RWPE1 (cell line): ENCODE measurements around the gene PGBD1.

Experiments used
- CTCF ChIA-PET: fragments of 350-600 bp; sonication (Branson Sonifier 250); formaldehyde crosslinking; extraction: SDS; loops from one replicate; lab custom pipeline; 2021; lab: Yijun Ruan, JAX
- POLR2A ChIA-PET: fragments of 400-600 bp; formaldehyde crosslinking; extraction: SDS; loops from one replicate; lab custom pipeline; 2020; ENCODE audit warnings: antibody characterized with exemption; ENCODE audit not compliant: low non-redundant PET; lab: Yijun Ruan, JAX
- DNase-seq: peaks from one replicate; pipeline ENCODE4 v3.0.0; 2012; ENCODE audit warnings: low spot score
- H3K27ac ChIP-seq: fragments of 450-650 bp; 2 replicates; pipeline ENCODE4 v1.5.1; 2017
- TF ChIP-seq, protein P1 (sequence below): fragments of 450-650 bp; conservative IDR thresholded peaks from 2 replicates; pipeline ENCODE4 v1.5.1; 2017; ENCODE audit warnings: low read depth, mild to moderate bottlenecking

PGBD1 gene

DNA sequence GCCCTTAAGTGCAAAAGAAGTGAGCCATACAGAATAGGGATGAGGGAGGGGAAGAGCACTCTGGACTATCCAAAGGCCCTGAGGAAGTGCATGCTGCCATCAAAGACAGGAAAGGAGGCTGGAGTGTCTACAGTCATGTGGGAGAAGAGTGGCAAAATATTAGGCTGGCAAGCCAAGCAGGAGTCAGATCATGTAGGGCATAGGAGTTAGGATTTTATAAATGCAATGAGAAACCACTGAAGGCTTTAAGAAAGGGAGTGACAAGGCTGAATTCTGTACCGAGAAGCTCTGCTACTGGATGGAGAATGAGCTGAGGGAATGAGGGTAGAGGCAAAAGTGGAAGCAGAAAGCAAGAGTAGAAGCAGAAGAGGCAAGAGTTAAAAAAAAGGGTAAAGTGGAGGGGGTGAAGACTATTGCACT lies 52.2 kb downstream of the PGBD1 start:
- DNase-seq, result no peak
- ChIA-PET CTCF (no interaction called here), POLR2A (interaction anchor here (0.7 kb wide), 1 partner anchor 8 kb away, joined by 3 read pairs; no protein-coding TSS in a partner anchor)
- TF ChIP-seq, protein P1, sequence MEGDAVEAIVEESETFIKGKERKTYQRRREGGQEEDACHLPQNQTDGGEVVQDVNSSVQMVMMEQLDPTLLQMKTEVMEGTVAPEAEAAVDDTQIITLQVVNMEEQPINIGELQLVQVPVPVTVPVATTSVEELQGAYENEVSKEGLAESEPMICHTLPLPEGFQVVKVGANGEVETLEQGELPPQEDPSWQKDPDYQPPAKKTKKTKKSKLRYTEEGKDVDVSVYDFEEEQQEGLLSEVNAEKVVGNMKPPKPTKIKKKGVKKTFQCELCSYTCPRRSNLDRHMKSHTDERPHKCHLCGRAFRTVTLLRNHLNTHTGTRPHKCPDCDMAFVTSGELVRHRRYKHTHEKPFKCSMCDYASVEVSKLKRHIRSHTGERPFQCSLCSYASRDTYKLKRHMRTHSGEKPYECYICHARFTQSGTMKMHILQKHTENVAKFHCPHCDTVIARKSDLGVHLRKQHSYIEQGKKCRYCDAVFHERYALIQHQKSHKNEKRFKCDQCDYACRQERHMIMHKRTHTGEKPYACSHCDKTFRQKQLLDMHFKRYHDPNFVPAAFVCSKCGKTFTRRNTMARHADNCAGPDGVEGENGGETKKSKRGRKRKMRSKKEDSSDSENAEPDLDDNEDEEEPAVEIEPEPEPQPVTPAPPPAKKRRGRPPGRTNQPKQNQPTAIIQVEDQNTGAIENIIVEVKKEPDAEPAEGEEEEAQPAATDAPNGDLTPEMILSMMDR, result no peak
- H3K27ac ChIP-seq, result no peak overlapping the region

DNA sequence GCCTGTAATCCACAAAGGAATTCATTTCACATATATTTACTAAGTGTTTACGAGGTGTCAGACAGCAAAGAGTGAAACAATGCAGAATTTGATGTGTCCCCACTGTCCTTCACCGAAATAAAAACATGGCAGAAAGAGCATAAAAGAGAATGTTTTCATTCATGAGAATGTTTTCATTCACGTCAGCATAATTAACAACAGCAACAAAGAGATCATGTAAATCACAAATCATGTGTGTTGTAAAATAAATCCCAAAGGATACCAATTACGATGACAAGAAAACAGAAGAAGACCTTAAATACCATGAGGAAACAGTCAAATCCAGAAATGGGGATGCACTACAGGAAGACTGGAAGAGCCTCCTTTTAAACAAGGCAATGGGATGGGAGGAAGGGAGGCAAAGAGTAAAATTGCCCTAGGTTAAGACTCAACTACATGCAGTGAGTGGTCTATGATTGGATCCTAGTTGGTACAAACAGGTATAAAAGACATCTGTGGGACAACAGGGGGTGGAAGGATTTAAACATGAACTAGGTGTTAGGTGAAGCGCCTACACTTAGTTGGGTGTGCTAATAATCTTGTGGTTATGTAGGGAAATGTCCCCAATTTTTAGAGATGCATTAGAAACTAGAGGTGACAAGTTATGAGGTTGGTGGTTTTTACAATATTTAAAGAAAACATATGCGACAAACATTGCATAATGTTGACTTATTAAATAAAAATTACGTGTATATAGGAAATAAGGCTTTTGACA lies 53.1 kb downstream of the PGBD1 start:
- CTCF ChIA-PET, result no interaction called here

DNA sequence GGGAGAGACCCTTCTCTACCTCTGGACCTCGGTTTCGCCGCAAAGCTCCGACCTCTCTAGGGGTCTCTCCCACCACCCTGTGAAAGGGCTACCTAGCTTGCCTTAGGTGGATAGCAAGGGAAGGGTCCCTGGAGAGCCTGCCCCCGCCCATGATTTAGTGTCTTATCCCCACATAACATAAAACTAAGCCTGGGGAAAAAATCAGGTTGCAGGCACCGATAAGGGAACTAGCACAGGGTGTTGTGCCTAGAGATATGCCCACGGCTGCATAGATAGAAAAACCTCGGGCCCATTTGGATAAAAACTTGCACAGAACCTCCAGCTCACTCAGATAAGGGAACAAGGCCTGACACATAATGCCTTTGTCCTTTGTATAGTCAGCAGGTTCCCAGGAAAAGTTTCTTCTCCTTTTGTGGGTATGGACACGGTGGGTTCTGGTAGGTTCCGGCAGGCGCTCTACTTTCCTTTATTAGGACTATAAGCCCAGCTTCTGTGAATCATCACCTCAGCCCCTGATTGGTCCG lies 53.7 kb downstream of the PGBD1 start:
- TF ChIP-seq, protein P1, result no peak
- ChIA-PET POLR2A (interaction anchor here (1.0 kb wide), 1 partner anchor 231 kb away, joined by 3 read pairs; no protein-coding TSS in a partner anchor), CTCF (no interaction called here)
- H3K27ac ChIP-seq, result peak overlapping the region; percentile 89
- no peak for DNase-seq

More for the DNA sequence above, 53.1 kb downstream of the PGBD1 start:
- DNase-seq, result no peak
- peak overlapping the region; percentile 89 for H3K27ac ChIP-seq
- TF ChIP-seq, protein P1, result no peak
- POLR2A ChIA-PET, result interaction anchor here (1.0 kb wide), 1 partner anchor 230 kb away, joined by 3 read pairs; no protein-coding TSS in a partner anchor

GRCh38 chr6:28335564-28336283 lies 54.4 kb downstream of the PGBD1 start, which contains the start of gene ZSCAN31:
ZSCAN31 (minus strand) TSS chr6:28336148; CDS start chr6:28329683, 6,465 bp downstream.
- ChIA-PET CTCF (interaction anchor here (0.6 to 1.0 kb wide), 2 partner anchors 20 to 1740 kb away, joined by 4 read pairs; no protein-coding TSS in a partner anchor), POLR2A (interaction anchor here (1.0 to 1.1 kb wide), 2 partner anchors 19 to 231 kb away, joined by 3 to 7 read pairs; no protein-coding TSS in a partner anchor)
- TF ChIP-seq, protein P1, result no peak
- peak within 1 kb of the TSS; percentile 89 for H3K27ac ChIP-seq
- peak; percentile 95 for DNase-seq

DNA sequence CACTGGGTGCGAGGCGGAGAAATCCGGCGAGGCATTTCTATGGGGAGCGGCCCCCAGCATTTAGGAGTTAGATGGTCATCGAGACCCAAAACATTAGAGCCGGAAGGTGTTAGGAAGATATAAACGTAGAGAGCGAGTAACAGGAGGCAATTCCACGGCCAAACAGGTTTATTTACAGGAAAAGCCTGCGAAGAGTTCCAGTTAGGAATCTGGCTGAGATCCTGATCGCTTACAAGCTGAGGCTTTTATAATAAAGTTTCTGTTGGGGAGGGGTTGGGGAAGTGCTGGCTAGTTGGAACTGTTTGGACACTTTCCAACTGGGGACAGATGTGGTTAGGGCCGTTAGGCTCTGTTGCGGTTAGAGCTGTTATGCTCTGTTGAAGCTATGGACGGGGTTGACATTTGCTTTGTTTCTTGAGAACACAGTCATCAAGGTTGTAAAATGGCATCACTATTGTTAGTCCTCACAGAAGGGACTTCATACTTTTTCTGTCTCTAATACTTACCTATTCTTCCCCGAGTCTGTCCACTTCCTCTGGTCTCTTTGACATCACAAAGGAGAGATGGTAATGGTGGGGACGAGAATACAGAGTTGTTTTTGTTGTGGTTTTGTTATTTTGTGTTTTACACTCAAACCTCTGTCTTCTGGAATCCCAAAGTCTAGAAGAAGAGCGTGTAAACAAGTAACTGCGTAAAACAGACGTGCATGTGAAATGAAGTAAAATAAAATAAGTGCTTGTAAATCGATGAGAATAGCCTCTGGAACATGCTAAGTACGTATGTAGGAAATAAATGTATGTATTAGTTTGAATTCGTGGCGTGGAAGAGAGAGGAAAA lies 55.1 kb downstream of the PGBD1 start:
- H3K27ac ChIP-seq, result peak overlapping the region; percentile 89
- ChIA-PET CTCF (interaction anchor here (0.6 to 1.0 kb wide), 2 partner anchors 19 to 1741 kb away, joined by 4 read pairs; no protein-coding TSS in a partner anchor), POLR2A (interaction anchor here (0.5 to 1.1 kb wide), 2 partner anchors 19 to 446 kb away, joined by 7 to 15 read pairs; a partner anchor contains a TSS)
- DNase-seq, result no peak
- TF ChIP-seq, protein P1, result no peak
